ENCODE data around the gene TRIM7.
A peak's percentile ranks its signal among the peaks of the same experiment; 100 is the strongest.
"Not testable (repeated sequence)": the region's sequence is repeated elsewhere in the genome, so short reads cannot be mapped to it uniquely, and the experiment has no call there.

The TRIM7 gene

DNA sequence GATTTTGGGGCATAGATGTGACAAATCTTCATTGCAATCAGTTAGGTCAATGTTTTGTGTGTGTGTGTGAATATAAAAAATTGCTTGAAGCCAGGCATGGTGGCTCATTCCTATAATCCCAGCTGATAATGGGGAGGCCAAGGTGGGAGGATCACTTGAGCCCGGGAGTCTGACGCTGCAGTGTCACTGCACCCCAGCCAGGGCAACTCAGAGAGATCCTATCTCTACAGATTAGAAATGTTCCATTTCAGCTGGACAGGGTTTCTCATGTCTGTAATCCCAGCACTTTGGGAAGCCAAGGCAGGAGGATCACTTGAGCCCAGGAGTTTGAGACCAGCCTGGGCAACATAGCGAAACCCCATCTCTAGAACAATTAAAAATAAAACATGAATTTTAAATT is 46.1 kb downstream of the TRIM7 start:
- TF ChIP-seq, protein P1, sequence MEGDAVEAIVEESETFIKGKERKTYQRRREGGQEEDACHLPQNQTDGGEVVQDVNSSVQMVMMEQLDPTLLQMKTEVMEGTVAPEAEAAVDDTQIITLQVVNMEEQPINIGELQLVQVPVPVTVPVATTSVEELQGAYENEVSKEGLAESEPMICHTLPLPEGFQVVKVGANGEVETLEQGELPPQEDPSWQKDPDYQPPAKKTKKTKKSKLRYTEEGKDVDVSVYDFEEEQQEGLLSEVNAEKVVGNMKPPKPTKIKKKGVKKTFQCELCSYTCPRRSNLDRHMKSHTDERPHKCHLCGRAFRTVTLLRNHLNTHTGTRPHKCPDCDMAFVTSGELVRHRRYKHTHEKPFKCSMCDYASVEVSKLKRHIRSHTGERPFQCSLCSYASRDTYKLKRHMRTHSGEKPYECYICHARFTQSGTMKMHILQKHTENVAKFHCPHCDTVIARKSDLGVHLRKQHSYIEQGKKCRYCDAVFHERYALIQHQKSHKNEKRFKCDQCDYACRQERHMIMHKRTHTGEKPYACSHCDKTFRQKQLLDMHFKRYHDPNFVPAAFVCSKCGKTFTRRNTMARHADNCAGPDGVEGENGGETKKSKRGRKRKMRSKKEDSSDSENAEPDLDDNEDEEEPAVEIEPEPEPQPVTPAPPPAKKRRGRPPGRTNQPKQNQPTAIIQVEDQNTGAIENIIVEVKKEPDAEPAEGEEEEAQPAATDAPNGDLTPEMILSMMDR (IDR thresholded peaks at IDR 0.05; ENCODE audit: insufficient read depth, missing control alignments) = no peak
- FAIRE-seq = no peak
- no peak for DNase-seq (ENCODE audit: insufficient read length, low spot score)

DNA sequence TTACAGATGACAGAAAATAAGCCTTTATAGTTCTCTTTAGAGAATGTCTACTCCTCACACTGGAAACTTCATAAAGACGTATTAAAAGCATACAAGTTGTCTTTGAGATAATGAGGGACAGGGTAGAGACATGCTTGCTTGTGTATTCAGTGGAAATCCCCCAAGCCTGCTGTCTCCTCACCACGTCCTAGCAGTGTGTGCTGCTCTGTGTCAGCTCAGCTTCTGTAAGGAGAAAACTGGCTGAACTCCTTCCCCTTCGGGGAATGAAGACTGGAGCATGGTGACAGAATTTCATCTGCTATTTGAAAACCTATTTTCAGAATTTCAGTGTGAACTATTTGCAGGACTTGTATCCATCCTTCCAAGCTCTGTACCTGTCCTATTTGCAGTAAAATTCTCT is 48.2 kb downstream of the TRIM7 start:
- TF ChIP-seq, protein P1 (IDR thresholded peaks at IDR 0.05; ENCODE audit: insufficient read depth, missing control alignments) = no peak

DNA sequence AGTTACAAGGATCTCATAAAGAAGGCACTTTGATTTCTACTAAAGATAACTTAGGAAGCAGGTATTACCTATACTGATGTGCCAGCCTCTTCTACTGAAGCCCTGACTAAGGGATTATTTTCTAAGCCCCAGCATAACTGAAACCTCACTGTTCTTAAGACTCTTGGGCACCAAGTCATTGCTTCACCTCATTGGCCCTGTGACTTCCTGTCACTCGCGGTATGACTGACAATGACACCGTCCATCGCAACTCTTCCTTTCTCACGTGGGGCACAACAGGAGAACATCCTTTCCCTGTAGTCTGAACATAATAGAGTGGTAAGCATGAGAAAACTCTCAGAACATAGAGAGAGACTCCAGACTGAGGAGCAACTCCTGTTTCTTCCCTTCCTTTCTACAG is 51.2 kb downstream of the TRIM7 start:
- DNase-seq (ENCODE audit: insufficient read length, low spot score) = no peak
- TF ChIP-seq, protein P1 (IDR thresholded peaks at IDR 0.05; ENCODE audit: insufficient read depth, missing control alignments) = no peak
- no peak for FAIRE-seq

More for the DNA sequence above, 48.2 kb downstream of the TRIM7 start:
- FAIRE-seq = no peak
- no peak for DNase-seq (ENCODE audit: insufficient read length, low spot score)

DNA sequence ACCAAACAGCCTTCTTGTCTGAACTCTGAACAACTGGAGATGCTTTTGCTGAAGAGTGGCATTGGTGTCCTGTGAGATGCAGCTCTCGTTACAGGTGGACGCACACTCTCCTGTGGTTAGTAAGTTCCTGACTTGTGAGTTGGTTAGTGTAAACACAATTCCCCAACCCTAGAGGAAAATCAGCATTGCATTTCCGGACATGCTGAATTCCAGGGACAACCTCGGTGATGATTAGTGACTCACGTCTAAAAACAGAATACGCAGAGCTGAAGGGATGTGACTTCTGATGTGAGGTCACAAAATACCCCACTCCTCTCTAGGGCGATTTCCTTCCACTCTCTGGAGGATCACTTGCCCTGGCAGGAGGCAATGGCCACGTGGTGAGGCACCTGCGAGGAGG is 52.6 kb downstream of the TRIM7 start:
- no peak for FAIRE-seq
- TF ChIP-seq, protein P1 (IDR thresholded peaks at IDR 0.05; ENCODE audit: insufficient read depth, missing control alignments) = no peak
- no peak for DNase-seq (ENCODE audit: insufficient read length, low spot score)

DNA sequence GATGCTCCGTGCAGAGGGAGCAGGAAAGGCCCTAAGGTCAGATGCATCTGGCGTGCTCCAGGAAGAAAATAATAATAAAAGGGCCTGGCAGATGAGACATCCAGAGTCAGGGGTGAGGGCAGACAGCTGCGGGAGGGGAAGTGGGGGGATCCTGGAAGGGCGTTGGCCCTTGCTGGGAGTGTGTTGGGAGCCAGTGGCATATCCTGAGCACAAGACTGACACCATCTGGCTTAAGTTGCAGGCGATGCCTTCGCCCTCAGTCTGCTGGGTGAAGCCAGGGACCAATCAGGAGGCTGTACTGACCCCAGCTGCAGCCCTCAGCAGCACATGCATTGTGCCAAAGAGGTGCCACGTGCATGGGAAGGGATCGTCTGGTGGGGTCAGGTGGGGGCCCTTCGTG is 53.9 kb downstream of the TRIM7 start:
- FAIRE-seq = no peak
- TF ChIP-seq, protein P1 (IDR thresholded peaks at IDR 0.05; ENCODE audit: insufficient read depth, missing control alignments) = peak; percentile 31
- no peak for DNase-seq (ENCODE audit: insufficient read length, low spot score)

DNA sequence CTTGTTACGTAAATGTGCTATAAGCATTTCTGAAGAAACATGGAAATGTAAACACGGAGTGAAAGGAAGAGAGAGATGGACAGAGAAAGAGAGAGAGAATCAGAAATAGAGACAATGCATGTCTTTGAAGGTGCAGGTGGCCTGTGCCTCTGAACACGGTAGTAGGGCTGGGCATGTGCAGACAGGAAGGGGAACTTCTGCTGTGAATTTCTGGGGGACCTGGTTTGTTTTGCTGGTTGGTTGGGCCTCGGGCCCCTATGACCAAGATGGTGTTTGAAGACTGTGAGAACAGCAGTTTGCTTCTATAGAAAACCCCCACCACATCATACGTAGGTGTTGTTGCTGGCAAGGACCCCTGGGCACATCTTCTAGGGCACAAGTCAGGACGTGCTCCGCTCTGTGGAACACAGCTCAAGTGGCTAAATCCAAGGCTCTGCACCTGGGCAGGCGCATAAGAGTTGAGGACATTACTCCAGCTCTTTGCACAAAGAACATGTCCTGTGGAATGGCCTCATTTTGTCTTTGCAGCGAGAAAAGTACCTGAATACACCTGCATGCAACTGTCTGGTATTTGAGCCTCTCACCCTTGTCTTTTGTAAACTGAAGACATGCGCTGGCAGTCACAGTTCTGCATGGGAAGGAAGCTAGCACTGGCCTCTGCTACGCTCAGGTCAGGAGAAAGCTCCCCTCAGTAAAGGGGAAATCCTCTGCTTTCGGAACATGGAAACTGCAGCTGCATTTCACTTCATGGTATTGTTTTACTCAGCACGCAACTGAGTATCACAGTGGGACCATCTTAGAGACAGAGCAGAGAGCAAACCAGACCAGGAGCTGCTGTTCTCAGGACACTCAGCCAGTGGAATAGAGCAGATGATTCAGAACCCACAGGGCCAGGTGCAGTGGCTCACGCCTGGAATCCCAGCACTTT is 54.9 kb downstream of the TRIM7 start:
- TF ChIP-seq, protein P1 (IDR thresholded peaks at IDR 0.05; ENCODE audit: insufficient read depth, missing control alignments) = no peak
- FAIRE-seq (no peak), DNase-seq (ENCODE audit: insufficient read length, low spot score) (no peak)

DNA sequence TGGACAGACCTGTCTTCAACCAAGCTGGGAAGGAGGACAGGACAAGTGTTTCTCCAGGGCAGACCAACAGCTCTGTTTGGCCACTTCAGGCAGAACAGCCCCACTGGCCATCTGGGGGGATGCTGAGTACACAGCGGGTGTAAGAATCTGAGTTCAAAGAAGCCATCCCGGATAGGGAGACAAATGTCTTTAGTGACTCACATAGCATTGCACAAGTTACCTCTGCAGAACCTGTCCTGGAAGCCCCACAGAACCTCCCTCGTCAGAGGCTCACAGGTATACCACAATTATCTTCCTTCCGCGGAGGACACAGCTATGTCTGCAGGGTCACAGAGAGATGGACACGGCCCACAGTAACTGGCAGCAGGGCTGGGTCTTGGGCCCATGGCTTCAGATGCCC is 55.6 kb downstream of the TRIM7 start:
- FAIRE-seq (no peak), DNase-seq (ENCODE audit: insufficient read length, low spot score) (no peak)
- TF ChIP-seq, protein P1 (IDR thresholded peaks at IDR 0.05; ENCODE audit: insufficient read depth, missing control alignments) = no peak

DNA sequence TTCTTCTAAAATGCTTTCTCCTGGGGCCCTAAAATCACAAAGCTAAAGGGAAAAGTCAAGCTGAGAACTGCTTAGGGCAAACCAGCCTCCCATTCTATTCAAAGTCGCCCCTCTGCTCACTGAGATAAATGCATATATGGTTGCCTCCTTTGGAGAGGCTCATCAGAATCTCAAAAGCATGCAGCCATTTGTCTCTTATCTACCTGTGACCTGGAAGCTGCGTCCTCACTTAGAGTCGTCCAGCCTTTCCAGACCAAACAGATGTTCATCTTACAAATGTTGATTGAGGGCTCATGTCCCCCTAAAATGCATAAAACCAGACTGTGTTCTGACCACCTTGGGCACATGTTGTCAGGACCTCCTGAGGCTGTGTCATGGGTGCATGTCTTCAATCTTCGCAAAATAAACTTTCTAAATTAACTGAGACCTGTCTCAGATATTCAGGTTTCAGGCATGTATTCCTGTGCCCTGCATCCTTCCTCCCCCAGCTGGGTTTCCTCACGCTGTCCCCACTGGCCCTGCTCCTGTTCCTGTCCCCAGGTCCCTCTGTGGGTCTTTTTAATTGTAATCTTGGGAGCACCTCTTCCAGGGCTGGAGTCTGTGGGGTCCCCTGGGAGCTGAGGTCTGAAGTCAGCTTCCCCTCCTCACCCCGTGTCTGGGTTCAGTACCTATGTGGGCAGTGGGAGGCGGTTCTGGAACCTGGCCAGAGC is 57.9 kb downstream of the TRIM7 start, which contains the start of gene OR2V2:
OR2V2 (plus strand) TSS at position 660 of the 710 bp plus-strand sequence. CDS start 7,357 bp downstream, outside the sequence.
- not testable (repeated sequence) for DNase-seq (ENCODE audit: insufficient read length, low spot score); FAIRE-seq

All from D721Med (cell line).